H1 (cell line): ENCODE measurements around the gene VPS18. TPM values are rescaled to one million over a fixed set of nuclear protein-coding genes. Genes with fewer than 3 reads are reported as not detected.

Source experiments
- BRCA1 ChIP-seq: IDR thresholded peaks from 2 replicates; pipeline ENCODE4 v1.6.1; 2012; ENCODE audit warnings: low read depth, low read length, improper control_type of control experiment
- E2F6 ChIP-seq: IDR thresholded peaks from 2 replicates; pipeline ENCODE4 v1.6.1; 2012; ENCODE audit warnings: inconsistent platforms
- EP300 ChIP-seq, 2 experiments: IDR thresholded peaks; 1 replicate in 1 of 2; 2 replicates in 1 of 2; pipeline ENCODE4 v1.6.1; 2011 to 2012; ENCODE audit warnings: low read depth in 2 of 2, low read length in 2 of 2, mild to moderate bottlenecking in 2 of 2, borderline replicate concordance in 1 of 2, inconsistent platforms in 1 of 2, moderate library complexity in 1 of 2
- NANOG ChIP-seq: IDR thresholded peaks from 2 replicates; pipeline ENCODE4 v1.6.1; 2011; ENCODE audit warnings: low read length, low read depth, mild to moderate bottlenecking, inconsistent platforms; ENCODE audit not compliant: insufficient read depth, poor library complexity, severe bottlenecking
- PHF8 ChIP-seq: fragments of 200-600 bp; sonication (generic); conservative IDR thresholded peaks from 2 replicates; pipeline ENCODE4 v1.7.1; 2012; ENCODE audit warnings: low read depth, mild to moderate bottlenecking, inconsistent platforms, low read length, moderate library complexity
- SIN3A ChIP-seq, 2 experiments: IDR thresholded peaks in 1 of 2; conservative IDR thresholded peaks in 1 of 2; 2 replicates each; pipeline ENCODE4 v1.6.1; 2011 to 2012; ENCODE audit warnings: low read length in 2 of 2, improper control_type of control experiment in 1 of 2, low read depth in 1 of 2, mild to moderate bottlenecking in 1 of 2
- polyA plus RNA-seq, 7 experiments: library from polyadenylated mRNA; depleted of rRNA in 3 of 7; stranded (reverse) in 5 of 7; unstranded in 2 of 7; fragments of >200 nt in 5 of 7; fragments of 200-250 nt in 2 of 7; gene quantifications; 1 replicate in 5 of 7; 2 replicates in 1 of 7; 4 replicates in 1 of 7; pipeline versions ENCODE4 v1.2.1 to v1.2.3, GENCODE V29; 2011 to 2013; ENCODE audit warnings: missing spikeins in 2 of 7, mixed read lengths in 2 of 7
- total RNA-seq: library from RNA; stranded (reverse); fragmentation: NEBNext Ultra II Directional; extraction: Animal tissue kit (Norgen Biotek cat#: 25700); gene quantifications from 2 replicates; pipeline ENCODE4 v1.2.1, GENCODE V29; 2021

The VPS18 gene
- total and polyA plus RNA-seq, 2 of the 8 experiments (the other 6 are each of a cell fraction or from before 2014, with no cell fraction given): 28.9 to 32.7 TPM

DNA sequence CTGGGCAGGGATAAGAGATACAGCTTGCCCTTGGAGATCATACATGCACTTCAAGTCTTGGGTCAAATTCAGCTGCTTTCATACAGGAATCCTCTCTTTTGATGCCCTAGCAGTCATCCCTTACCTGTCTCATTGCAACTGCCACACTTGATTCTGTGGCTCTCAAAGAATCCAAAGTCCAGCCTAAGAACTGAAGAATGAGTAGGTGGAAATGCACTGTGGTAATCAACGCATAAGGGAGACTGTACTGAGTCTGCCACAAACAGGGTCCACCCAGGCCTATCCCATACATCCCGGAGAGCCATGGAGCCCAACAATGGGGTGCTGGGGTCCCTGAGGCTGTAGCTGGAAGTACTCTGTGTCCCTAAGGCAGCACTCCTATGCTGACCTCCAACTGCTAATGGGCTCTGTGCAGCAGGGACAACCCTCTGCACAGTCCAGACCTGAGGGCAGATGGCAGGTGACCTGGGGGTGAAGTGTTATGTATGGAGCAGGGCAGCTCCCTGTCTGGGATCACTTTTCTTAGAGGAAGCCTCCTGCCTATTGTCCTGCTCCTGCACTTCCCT, 1.7 kb upstream of the VPS18 start (continued):
- no peak for TF ChIP-seq SIN3A (conservative IDR thresholded peaks at IDR 0.05 in 1 of 2, IDR thresholded peaks at IDR 0.05 in 1 of 2; ENCODE audit: low read depth in 1 of 2, low read length in 2 of 2)
- no peak for TF ChIP-seq E2F6
- no peak for TF ChIP-seq BRCA1
- no peak for TF ChIP-seq PHF8
- TF ChIP-seq EP300 (IDR thresholded peaks at IDR 0.05; ENCODE audit: borderline replicate concordance in 1 of 2, low read depth in 2 of 2, low read length in 2 of 2): no peak
- no peak for TF ChIP-seq NANOG
